ENCODE results near the gene TMOD2.

Gene TMOD2

GRCh38 chr15:51739061-51739712 lies 12.2 kb upstream of the TMOD2 start:
- TF ChIP-seq YY1 (IDR thresholded peaks at IDR 0.05; ENCODE audit: low read depth): no peak
- TF ChIP-seq USF1 (IDR thresholded peaks at IDR 0.05): no peak
- TF ChIP-seq FOXM1 (IDR thresholded peaks at IDR 0.05; ENCODE audit: borderline replicate concordance, low read depth): no peak

DNA sequence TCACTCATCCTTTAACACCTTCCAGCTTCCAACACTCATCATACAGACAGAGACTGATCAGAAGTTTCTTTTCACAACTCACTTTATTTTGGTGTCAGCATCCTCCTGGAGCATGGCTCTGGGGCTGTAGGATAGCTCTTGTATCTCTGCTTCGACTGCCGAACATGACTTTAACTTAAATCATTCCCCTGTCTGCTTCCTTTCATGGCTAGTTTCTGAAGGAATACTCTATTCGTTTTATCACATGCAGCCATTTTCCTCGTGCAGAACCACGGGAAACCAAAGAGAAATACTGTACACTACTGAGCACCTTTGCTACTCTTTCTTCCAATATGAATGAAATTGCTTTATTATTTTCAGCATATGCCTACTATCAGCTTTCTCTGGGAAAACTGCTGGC lies 2.1 kb upstream of the TMOD2 start:
- TF ChIP-seq ZBTB7A (IDR thresholded peaks at IDR 0.05; ENCODE audit: low read depth) (no peak), TAF1 (IDR thresholded peaks at IDR 0.05; ENCODE audit: low read depth) (no peak), RAD21 (IDR thresholded peaks at IDR 0.05; ENCODE audit: low read depth) (no peak), YY1 (IDR thresholded peaks at IDR 0.05; ENCODE audit: low read depth) (no peak), FOXM1 (IDR thresholded peaks at IDR 0.05; ENCODE audit: borderline replicate concordance, low read depth) (no peak), CEBPB (IDR thresholded peaks at IDR 0.05) (no peak)
- TF ChIP-seq, protein P1, sequence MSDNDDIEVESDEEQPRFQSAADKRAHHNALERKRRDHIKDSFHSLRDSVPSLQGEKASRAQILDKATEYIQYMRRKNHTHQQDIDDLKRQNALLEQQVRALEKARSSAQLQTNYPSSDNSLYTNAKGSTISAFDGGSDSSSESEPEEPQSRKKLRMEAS (IDR thresholded peaks at IDR 0.05): no peak

- no peak for TF ChIP-seq FOXM1 (IDR thresholded peaks at IDR 0.05; ENCODE audit: borderline replicate concordance, low read depth)
Measured at GRCh38 chr15:51750186-51750585, 1.2 kb upstream of the TMOD2 start.

- TF ChIP-seq TCF12 (IDR thresholded peaks at IDR 0.05; ENCODE audit: low read depth) (no peak), EP300 (IDR thresholded peaks at IDR 0.05; ENCODE audit: borderline replicate concordance) (no peak), FOXM1 (IDR thresholded peaks at IDR 0.05; ENCODE audit: borderline replicate concordance, low read depth) (no peak), NFIC (IDR thresholded peaks at IDR 0.05) (no peak), REST (IDR thresholded peaks at IDR 0.05; ENCODE audit: low read depth) (no peak), CREB1 (IDR thresholded peaks at IDR 0.05; ENCODE audit: low read depth) (no peak), TAF1 (IDR thresholded peaks at IDR 0.05; ENCODE audit: low read depth) (no peak), RAD21 (IDR thresholded peaks at IDR 0.05; ENCODE audit: low read depth) (no peak), TEAD4 (IDR thresholded peaks at IDR 0.05) (no peak), USF1 (IDR thresholded peaks at IDR 0.05) (no peak)
Measured at GRCh38 chr15:51751697-51752683, 593 bp downstream of the TMOD2 start.

DNA sequence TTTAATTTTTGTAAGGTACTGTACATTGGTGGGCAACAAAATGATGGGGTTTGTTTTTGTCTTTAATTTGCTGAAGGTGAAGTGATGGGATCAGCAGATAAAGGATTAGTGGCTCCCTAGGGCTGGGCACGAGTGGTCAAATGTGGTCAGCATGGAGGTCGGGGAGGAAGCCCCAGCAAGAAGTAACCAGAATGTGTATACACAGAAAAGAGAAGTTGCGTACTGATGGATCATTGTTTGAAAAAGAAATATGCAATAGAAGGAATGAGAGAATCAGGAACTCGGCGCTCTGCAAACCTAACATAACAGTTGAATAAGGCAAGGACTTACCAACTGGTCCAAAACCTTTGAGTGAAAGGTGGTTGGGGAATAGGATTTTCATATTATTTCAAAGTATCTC lies 1.5 kb downstream of the TMOD2 start:
- no peak for TF ChIP-seq CEBPB (IDR thresholded peaks at IDR 0.05)
- TF ChIP-seq FOXM1 (IDR thresholded peaks at IDR 0.05; ENCODE audit: borderline replicate concordance, low read depth): no peak
- no peak for TF ChIP-seq EP300 (IDR thresholded peaks at IDR 0.05; ENCODE audit: borderline replicate concordance)
- TF ChIP-seq TCF12 (IDR thresholded peaks at IDR 0.05; ENCODE audit: low read depth): no peak

DNA sequence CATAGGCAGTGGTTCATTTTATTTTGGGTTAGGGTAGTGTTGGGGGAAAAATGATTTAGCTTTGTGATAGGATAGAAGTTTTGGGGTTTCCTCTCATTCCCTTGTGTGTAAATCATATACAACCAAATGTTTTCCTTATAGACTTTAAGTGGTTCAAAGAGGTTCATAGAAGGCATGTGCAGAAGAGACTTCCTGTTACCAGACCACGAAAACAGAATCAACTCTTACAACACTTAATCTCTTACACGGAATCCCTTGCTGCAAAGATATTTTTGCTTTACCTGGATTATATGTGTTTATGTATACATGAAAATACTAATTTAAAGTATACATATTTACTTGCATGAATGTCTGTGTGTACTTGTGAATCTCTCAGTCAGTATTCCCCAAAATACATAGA lies 2.9 kb downstream of the TMOD2 start:
- TF ChIP-seq TAF1 (IDR thresholded peaks at IDR 0.05; ENCODE audit: low read depth) (no peak), FOXM1 (IDR thresholded peaks at IDR 0.05; ENCODE audit: borderline replicate concordance, low read depth) (no peak)

- no peak for TF ChIP-seq CEBPB (IDR thresholded peaks at IDR 0.05)
- no peak for TF ChIP-seq FOXM1 (IDR thresholded peaks at IDR 0.05; ENCODE audit: borderline replicate concordance, low read depth)
- TF ChIP-seq YY1 (IDR thresholded peaks at IDR 0.05; ENCODE audit: low read depth): no peak
- no peak for TF ChIP-seq TCF12 (IDR thresholded peaks at IDR 0.05; ENCODE audit: low read depth)
- no peak for TF ChIP-seq USF1 (IDR thresholded peaks at IDR 0.05)
- no peak for TF ChIP-seq CREB1 (IDR thresholded peaks at IDR 0.05; ENCODE audit: low read depth)
- no peak for TF ChIP-seq TAF1 (IDR thresholded peaks at IDR 0.05; ENCODE audit: low read depth)
- TF ChIP-seq REST (IDR thresholded peaks at IDR 0.05; ENCODE audit: low read depth): no peak
- TF ChIP-seq, protein P1 (IDR thresholded peaks at IDR 0.05): no peak
Measured at GRCh38 chr15:51755790-51756189, 4.4 kb downstream of the TMOD2 start.

All from Ishikawa (cell line).